Fibroblast of the aortic adventitia (primary cell): ENCODE results near the gene THBD. TPM values are rescaled to one million over a fixed set of nuclear protein-coding genes. Genes with fewer than 3 reads are reported as not detected.

Experiments
- DNase-seq: peaks from one replicate; pipeline ENCODE4 v3.0.0-alpha.2; 2010; ENCODE audit warnings: low read depth
- H3K4me3 ChIP-seq: 2 replicates; pipeline ENCODE4 v1.5.1; 2011; ENCODE audit warnings: low read depth, mild to moderate bottlenecking, control low read depth, low read length, moderate library complexity
- total RNA-seq: library from RNA; depleted of rRNA; stranded (reverse); fragments of >200 nt; gene quantifications from 2 replicates; pipeline ENCODE4 v1.2.3, GENCODE V29; 2012; ENCODE audit warnings: low replicate concordance
- TF ChIP-seq, protein P1 (sequence below): IDR thresholded peaks from 2 replicates; pipeline ENCODE4 v1.5.1; 2011; ENCODE audit warnings: mild to moderate bottlenecking, low read length, control low read depth, inconsistent platforms; ENCODE audit not compliant: insufficient read depth

The THBD gene
- total RNA-seq, 1 donor = 128 TPM

GRCh38 chr20:23039136-23039875 lies 10.2 kb downstream of the THBD start:
- DNase-seq = no peak
- no peak overlapping the region for H3K4me3 ChIP-seq
- TF ChIP-seq, protein P1, sequence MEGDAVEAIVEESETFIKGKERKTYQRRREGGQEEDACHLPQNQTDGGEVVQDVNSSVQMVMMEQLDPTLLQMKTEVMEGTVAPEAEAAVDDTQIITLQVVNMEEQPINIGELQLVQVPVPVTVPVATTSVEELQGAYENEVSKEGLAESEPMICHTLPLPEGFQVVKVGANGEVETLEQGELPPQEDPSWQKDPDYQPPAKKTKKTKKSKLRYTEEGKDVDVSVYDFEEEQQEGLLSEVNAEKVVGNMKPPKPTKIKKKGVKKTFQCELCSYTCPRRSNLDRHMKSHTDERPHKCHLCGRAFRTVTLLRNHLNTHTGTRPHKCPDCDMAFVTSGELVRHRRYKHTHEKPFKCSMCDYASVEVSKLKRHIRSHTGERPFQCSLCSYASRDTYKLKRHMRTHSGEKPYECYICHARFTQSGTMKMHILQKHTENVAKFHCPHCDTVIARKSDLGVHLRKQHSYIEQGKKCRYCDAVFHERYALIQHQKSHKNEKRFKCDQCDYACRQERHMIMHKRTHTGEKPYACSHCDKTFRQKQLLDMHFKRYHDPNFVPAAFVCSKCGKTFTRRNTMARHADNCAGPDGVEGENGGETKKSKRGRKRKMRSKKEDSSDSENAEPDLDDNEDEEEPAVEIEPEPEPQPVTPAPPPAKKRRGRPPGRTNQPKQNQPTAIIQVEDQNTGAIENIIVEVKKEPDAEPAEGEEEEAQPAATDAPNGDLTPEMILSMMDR = no peak

DNA sequence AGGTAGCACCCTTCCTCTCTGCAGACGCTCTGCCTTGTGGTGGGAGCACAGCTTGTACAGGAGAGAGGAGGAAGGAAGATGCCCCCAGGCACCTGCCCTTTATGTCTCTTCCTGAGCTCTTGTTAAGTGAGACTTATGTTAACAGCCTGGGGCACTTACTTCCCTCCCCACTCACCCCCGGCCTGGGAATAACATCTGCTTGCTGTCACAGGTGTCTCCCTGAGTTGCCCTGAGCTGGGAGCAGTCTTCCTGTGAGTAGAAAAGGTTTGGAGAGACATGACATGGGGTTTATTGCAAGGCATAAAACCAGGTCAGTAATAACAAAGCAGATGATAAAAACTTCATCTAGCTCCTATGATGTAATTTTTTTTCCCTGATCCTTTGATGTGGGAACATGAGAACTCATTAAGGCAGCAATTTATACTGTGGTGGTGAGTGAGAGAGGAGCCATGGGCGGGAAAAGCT lies 12.4 kb downstream of the THBD start:
- TF ChIP-seq, protein P1 = no peak
- DNase-seq = no peak
- no peak overlapping the region for H3K4me3 ChIP-seq

DNA sequence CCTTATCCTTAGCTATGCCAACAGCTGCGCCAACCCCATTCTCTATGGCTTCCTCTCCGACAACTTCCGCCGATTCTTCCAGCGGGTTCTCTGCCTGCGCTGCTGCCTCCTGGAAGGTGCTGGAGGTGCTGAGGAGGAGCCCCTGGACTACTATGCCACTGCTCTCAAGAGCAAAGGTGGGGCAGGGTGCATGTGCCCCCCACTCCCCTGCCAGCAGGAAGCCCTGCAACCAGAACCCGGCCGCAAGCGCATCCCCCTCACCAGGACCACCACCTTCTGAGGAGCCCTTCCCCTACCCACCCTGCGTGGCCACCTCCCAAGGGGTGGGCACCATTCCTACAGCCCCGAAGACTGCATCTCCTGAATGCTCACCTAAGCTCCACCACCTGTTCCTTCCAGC lies 13.1 kb downstream of the THBD start:
- TF ChIP-seq, protein P1 = no peak
- DNase-seq = no peak
- H3K4me3 ChIP-seq = no peak overlapping the region

DNA sequence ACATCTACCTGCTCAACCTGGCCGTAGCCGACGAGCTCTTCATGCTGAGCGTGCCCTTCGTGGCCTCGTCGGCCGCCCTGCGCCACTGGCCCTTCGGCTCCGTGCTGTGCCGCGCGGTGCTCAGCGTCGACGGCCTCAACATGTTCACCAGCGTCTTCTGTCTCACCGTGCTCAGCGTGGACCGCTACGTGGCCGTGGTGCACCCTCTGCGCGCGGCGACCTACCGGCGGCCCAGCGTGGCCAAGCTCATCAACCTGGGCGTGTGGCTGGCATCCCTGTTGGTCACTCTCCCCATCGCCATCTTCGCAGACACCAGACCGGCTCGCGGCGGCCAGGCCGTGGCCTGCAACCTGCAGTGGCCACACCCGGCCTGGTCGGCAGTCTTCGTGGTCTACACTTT lies 13.7 kb downstream of the THBD start:
- H3K4me3 ChIP-seq = no peak overlapping the region
- TF ChIP-seq, protein P1 = no peak
- DNase-seq = no peak

GRCh38 chr20:23034721-23035671 lies 14.5 kb downstream of the THBD start, which contains the start of gene SSTR4:
Gene SSTR4, plus strand, starts transcription at chr20:23035312. Its CDS starts 172 bp downstream, at chr20:23035484.
- TF ChIP-seq, protein P1 = no peak
- no peak within 1 kb of the TSS for H3K4me3 ChIP-seq
- DNase-seq = no peak

DNA sequence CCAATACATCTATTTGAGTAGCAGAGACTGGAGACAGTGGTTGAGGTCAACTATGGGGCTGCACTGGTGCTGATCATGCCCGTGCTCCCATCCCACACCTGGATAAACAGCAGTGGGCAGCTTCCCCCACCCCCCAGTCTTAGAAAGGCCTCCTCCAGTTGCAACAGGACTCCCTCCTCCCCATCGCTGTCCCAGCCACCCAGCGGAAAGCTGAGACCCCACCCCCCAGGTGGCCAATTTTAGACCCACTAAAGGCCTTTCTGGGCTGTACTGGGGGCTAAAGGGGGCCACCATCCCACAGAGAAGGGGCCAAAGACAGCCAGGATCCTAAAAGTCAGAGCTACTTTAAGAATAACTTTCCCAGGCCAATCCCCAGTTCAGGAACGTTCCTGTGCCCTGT lies 15.6 kb downstream of the THBD start:
- DNase-seq = no peak
- TF ChIP-seq, protein P1 = no peak
- no peak overlapping the region for H3K4me3 ChIP-seq
